Hepatocyte (in vitro differentiated cells): Measurements from ENCODE around the gene CACYBP. TPM values are rescaled to one million over a fixed set of nuclear protein-coding genes. Genes with fewer than 3 reads are reported as not detected.

Experiments
- DNase-seq: peaks from one replicate; pipeline ENCODE4 v3.0.0-alpha.2; 2016; ENCODE audit warnings: low spot score
- H2AFZ ChIP-seq: fragments of 200-600 bp; sonication (generic); 2 replicates; pipeline ENCODE4 v1.6.0; 2016; ENCODE audit warnings: antibody characterized with exemption, mild to moderate bottlenecking
- H3K27ac ChIP-seq: fragments of 200-600 bp; sonication (generic); 2 replicates; pipeline ENCODE4 v1.5.1; 2016; ENCODE audit warnings: mild to moderate bottlenecking
- H3K27me3 ChIP-seq: fragments of 200-600 bp; sonication (generic); 2 replicates; pipeline ENCODE4 v1.6.1; 2016
- H3K36me3 ChIP-seq: fragments of 200-600 bp; sonication (generic); replicated peaks from 2 replicates; pipeline ENCODE4 v1.5.1; 2016; ENCODE audit warnings: low read depth; ENCODE audit not compliant: insufficient read depth
- H3K4me1 ChIP-seq: fragments of 200-600 bp; sonication (generic); 2 replicates; pipeline ENCODE4 v1.5.1; 2016; ENCODE audit warnings: mild to moderate bottlenecking, moderate library complexity; ENCODE audit not compliant: insufficient read depth
- H3K4me2 ChIP-seq: fragments of 200-600 bp; sonication (generic); 2 replicates; pipeline ENCODE4 v1.6.0; 2016
- H3K4me3 ChIP-seq: fragments of 200-600 bp; sonication (generic); 2 replicates; pipeline ENCODE4 v1.5.1; 2016; ENCODE audit warnings: mild to moderate bottlenecking
- H3K79me2 ChIP-seq: fragments of 200-600 bp; sonication (generic); 2 replicates; pipeline ENCODE4 v1.6.0; 2017; ENCODE audit warnings: mild to moderate bottlenecking
- H3K9me2 ChIP-seq: fragments of 200-600 bp; sonication (generic); replicated peaks from 2 replicates; pipeline ENCODE4 v1.6.0; 2017; ENCODE audit warnings: mild to moderate bottlenecking; ENCODE audit not compliant: insufficient read depth
- H3K9me3 ChIP-seq: fragments of 200-600 bp; sonication (generic); 2 replicates; pipeline ENCODE4 v1.5.1; 2016; ENCODE audit warnings: low read depth, mild to moderate bottlenecking
- H4K20me1 ChIP-seq: fragments of 200-600 bp; sonication (generic); 2 replicates; pipeline ENCODE4 v1.6.0; 2016; ENCODE audit warnings: mild to moderate bottlenecking; ENCODE audit not compliant: insufficient read depth, poor library complexity, severe bottlenecking
- CTCF ChIP-seq: fragments of 200-600 bp; sonication (generic); IDR thresholded peaks from 2 replicates; pipeline ENCODE4 v1.5.1; 2016; ENCODE audit warnings: antibody characterized with exemption, mild to moderate bottlenecking; ENCODE audit not compliant: poor library complexity
- EZH2 ChIP-seq: fragments of 200-600 bp; sonication (generic); IDR thresholded peaks from 2 replicates; pipeline ENCODE4 v1.6.1; 2016; ENCODE audit warnings: antibody characterized with exemption, mild to moderate bottlenecking, borderline replicate concordance
- EZH2phosphoT487 ChIP-seq: fragments of 200-600 bp; sonication (generic); IDR thresholded peaks from one replicate; pipeline ENCODE4 v1.6.1; 2018; ENCODE audit warnings: antibody characterized with exemption, mild to moderate bottlenecking, low read depth, moderate library complexity; ENCODE audit not compliant: unreplicated experiment, severe bottlenecking
- WGBS: methylation state at CpG from one replicate; pipeline ENCODE4 v1.1.6; 2016; ENCODE audit warnings: low lambda C conversion rate; ENCODE audit errors: missing lambda C conversion rate; 5-methylcytosine and 5-hydroxymethylcytosine counted together
- polyA plus RNA-seq: library from polyadenylated mRNA; unstranded; fragments of >200 nt; fragmentation: Nextera tagmentation; extraction: Ambion mirVana; gene quantifications from 2 replicates; pipeline ENCODE4 v1.2.1, GENCODE V29; 2016
- total RNA-seq: library from RNA; depleted of rRNA; stranded (reverse); fragments of >200 nt; gene quantifications from 2 replicates; pipeline ENCODE4 v1.2.3, GENCODE V29; 2014

The CACYBP gene
- total and polyA plus RNA-seq, 2 experiments from 2014 or later: 79.6 to 81.7 TPM

- Histone ChIP-seq H3K27me3 (no peaks in the 10 kb centered on the region), H3K79me2 (no peaks in the 10 kb centered on the region), H3K36me3 (no peaks in the 10 kb centered on the region), H3K27ac (no peak overlapping the region), H3K4me1 (peaks cover 15% of the 10 kb centered on the region), H3K4me3 (no peak overlapping the region), H3K9me3 (no peaks in the 10 kb centered on the region), H4K20me1 (no peaks in the 10 kb centered on the region), H2AFZ (no peak overlapping the region), H3K9me2 (no peaks in the 10 kb centered on the region), H3K4me2 (no peak overlapping the region)
- no peak for DNase-seq
- TF ChIP-seq EZH2: no peak
- TF ChIP-seq CTCF: no peak
- no peak for TF ChIP-seq EZH2phosphoT487
Observed at GRCh38 chr1:174957829-174958228, 41.9 kb upstream of the CACYBP start.

GRCh38 chr1:174958396-174958795 is 41.4 kb upstream of the CACYBP start:
- 100% methylated on average over 1 of the region's 1 CpG for WGBS
- no peak for DNase-seq
- Histone ChIP-seq H3K4me2 (no peak overlapping the region), H3K9me3 (no peaks in the 10 kb centered on the region), H3K27ac (no peak overlapping the region), H3K4me1 (peaks cover 18% of the 10 kb centered on the region), H3K27me3 (no peaks in the 10 kb centered on the region), H3K36me3 (no peaks in the 10 kb centered on the region), H3K79me2 (no peaks in the 10 kb centered on the region), H2AFZ (no peak overlapping the region), H3K9me2 (no peaks in the 10 kb centered on the region), H4K20me1 (no peaks in the 10 kb centered on the region), H3K4me3 (no peak overlapping the region)
- no peak for TF ChIP-seq CTCF
- no peak for TF ChIP-seq EZH2phosphoT487
- TF ChIP-seq EZH2: no peak

GRCh38 chr1:174960362-174960761 is 39.4 kb upstream of the CACYBP start:
- TF ChIP-seq CTCF (no peak), EZH2 (no peak), EZH2phosphoT487 (no peak)
- peaks cover 26% of the 10 kb centered on the region for H3K4me1 ChIP-seq
- 90% methylated on average over 2 of the region's 2 CpGs for WGBS

More at GRCh38 chr1:174960362-174960761, 39.4 kb upstream of the CACYBP start:
- H3K9me3 ChIP-seq: no peaks in the 10 kb centered on the region
- no peaks in the 10 kb centered on the region for H3K79me2 ChIP-seq
- H2AFZ ChIP-seq: no peak overlapping the region
- H3K27ac ChIP-seq: no peak overlapping the region
- H3K36me3 ChIP-seq: no peaks in the 10 kb centered on the region
- H3K4me3 ChIP-seq: no peak overlapping the region
- H3K27me3 ChIP-seq: no peaks in the 10 kb centered on the region
- DNase-seq: no peak
- no peaks in the 10 kb centered on the region for H3K9me2 ChIP-seq
- no peak overlapping the region for H3K4me2 ChIP-seq
- H4K20me1 ChIP-seq: no peaks in the 10 kb centered on the region
